ENCODE results near the gene VWA2.

GRCh38 chr10:114295393-114295792 is 56.3 kb downstream of the VWA2 start:
- TF ChIP-seq CTCF (IDR thresholded peaks at IDR 0.05), result no peak
- TF ChIP-seq EZH2 (IDR thresholded peaks at IDR 0.05; ENCODE audit: borderline replicate concordance, insufficient read depth, low read depth, low read length, poor library complexity, severe bottlenecking), result no peak

Measured in B cell (primary cell).